Thyroid gland (tissue), 4 donors: Measurements from ENCODE around the gene SLC36A3.

Source experiments
- CTCF ChIP-seq, 6 experiments: fragments of 200-600 bp in 3 of 6; fragments of 450-650 bp in 3 of 6; sonication (generic) in 3 of 6; IDR thresholded peaks; one replicate each; pipeline ENCODE4 v1.5.1; 2016 to 2019; ENCODE audit warnings: antibody characterized with exemption in 6 of 6, mild to moderate bottlenecking in 2 of 6, inconsistent platforms in 1 of 6, moderate library complexity in 1 of 6
- POLR2A ChIP-seq, 2 donors: fragments of 450-650 bp; IDR thresholded peaks; one replicate each; pipeline ENCODE4 v1.6.1; 2017; ENCODE audit warnings: antibody characterized with exemption in 2 of 2, mild to moderate bottlenecking in 2 of 2, moderate library complexity in 1 of 2

GRCh38 chr5:151298063-151298855 is 5.3 kb downstream of the SLC36A3 start:
- TF ChIP-seq CTCF (IDR thresholded peaks at IDR 0.05) (peak in 3 of 6 experiments; percentile 30 to 49 (median 35)), POLR2A (IDR thresholded peaks at IDR 0.05) (no peak)
